Measurements from ENCODE around the gene ANO2. TPM values are rescaled to one million over a fixed set of nuclear protein-coding genes. Genes with fewer than 3 reads are reported as not detected.

Gene ANO2
- total and polyA plus RNA-seq, 2 donors (not counting 3 experiments of a cell fraction or from before 2014, with no cell fraction given), result 15.4 to 65.0 TPM

DNA sequence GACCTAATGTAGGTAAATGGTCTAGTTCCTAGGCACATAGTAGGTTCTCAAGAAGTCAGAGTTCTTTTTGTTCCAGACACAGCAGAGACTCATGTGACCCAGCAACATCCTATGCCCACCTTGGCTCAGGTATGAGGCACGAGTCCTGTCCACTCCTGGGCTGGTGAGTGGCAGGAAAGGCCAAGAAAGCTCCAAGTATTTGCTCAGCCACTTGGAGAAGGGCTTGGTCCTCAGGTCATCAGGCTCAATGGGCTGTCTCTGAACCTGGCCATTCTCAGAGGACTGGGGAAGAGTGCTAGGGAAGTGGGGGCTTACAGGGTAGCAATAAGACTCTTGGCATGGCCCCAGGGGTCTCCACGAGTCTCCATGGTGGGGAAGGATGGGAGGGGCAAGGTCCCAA, 260.1 kb downstream of the ANO2 start:
- no peak for FAIRE-seq
- TF ChIP-seq MYC (IDR thresholded peaks at IDR 0.05; ENCODE audit: low read depth, low read length) (no peak), GATA2 (IDR thresholded peaks at IDR 0.05; ENCODE audit: insufficient read depth, insufficient read length, low read depth, low read length) (no peak), MAX (IDR thresholded peaks at IDR 0.05; ENCODE audit: insufficient read depth, insufficient read length) (no peak)

DNA sequence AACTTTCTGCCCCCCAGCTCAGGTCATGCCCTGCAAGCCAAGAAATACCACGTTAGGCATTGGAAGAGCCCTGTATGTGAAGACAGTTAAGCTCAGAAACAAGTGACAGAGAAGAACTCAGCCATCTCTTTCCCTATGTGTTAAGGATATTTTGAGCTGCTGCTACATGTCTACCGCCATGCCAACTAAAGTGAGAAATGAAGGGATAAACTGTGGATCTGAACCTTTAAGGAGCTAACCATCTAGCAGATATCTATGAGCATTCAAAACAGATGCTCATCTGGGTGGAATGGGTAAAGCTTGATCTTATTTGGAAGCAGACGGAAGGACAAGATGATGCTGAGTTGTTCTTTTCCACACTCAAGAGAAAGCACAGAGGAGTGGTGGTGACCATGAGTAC, 262.5 kb downstream of the ANO2 start:
- intact Hi-C loops (cut with micrococcal nuclease), result no loop called here
- H2AFZ ChIP-seq (ENCODE audit: low read depth, low read length), result no peak overlapping the region
- H3K27me3 ChIP-seq (ENCODE audit: control insufficient read depth in 2 of 2, insufficient read depth in 2 of 2, low read length in 2 of 2), result no peaks in the 10 kb centered on the region
- no peak for TF ChIP-seq GATA2 (IDR thresholded peaks at IDR 0.05; ENCODE audit: insufficient read depth, insufficient read length, low read depth, low read length)
- no peak for TF ChIP-seq EZH2 (IDR thresholded peaks at IDR 0.05; ENCODE audit: borderline replicate concordance, low read depth, low read length, severe bottlenecking)
- no peak for TF ChIP-seq MAX (IDR thresholded peaks at IDR 0.05; ENCODE audit: insufficient read depth, insufficient read length)
- TF ChIP-seq FOS (IDR thresholded peaks at IDR 0.05; ENCODE audit: borderline replicate concordance, insufficient read depth, low read length), result no peak
- TF ChIP-seq JUN (IDR thresholded peaks at IDR 0.05; ENCODE audit: borderline replicate concordance, insufficient read depth, insufficient read length, low read depth), result no peak
- TF ChIP-seq POLR2A (IDR thresholded peaks at IDR 0.05; ENCODE audit: low read depth, low read length), result no peak
- TF ChIP-seq, protein P1, sequence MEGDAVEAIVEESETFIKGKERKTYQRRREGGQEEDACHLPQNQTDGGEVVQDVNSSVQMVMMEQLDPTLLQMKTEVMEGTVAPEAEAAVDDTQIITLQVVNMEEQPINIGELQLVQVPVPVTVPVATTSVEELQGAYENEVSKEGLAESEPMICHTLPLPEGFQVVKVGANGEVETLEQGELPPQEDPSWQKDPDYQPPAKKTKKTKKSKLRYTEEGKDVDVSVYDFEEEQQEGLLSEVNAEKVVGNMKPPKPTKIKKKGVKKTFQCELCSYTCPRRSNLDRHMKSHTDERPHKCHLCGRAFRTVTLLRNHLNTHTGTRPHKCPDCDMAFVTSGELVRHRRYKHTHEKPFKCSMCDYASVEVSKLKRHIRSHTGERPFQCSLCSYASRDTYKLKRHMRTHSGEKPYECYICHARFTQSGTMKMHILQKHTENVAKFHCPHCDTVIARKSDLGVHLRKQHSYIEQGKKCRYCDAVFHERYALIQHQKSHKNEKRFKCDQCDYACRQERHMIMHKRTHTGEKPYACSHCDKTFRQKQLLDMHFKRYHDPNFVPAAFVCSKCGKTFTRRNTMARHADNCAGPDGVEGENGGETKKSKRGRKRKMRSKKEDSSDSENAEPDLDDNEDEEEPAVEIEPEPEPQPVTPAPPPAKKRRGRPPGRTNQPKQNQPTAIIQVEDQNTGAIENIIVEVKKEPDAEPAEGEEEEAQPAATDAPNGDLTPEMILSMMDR (IDR thresholded peaks at IDR 0.05; ENCODE audit: extremely low read depth in 1 of 2, insufficient read depth in 1 of 2, low read depth in 1 of 2, low read length in 2 of 2), result no peak
- no peak for TF ChIP-seq MYC (IDR thresholded peaks at IDR 0.05; ENCODE audit: low read depth, low read length)
- no peak for TF ChIP-seq POLR2AphosphoS5 (IDR thresholded peaks at IDR 0.05; ENCODE audit: insufficient read depth, low read depth, low read length)
- H3K9me1 ChIP-seq (replicated peaks; ENCODE audit: control insufficient read depth, extremely low read depth, insufficient read depth, low read length), result peaks cover 2% of the 10 kb centered on the region
- H3K4me3 ChIP-seq (replicated peaks in 1 of 3; ENCODE audit: insufficient read depth in 1 of 3, low read depth in 1 of 3, low read length in 3 of 3), result no peak overlapping the region
- CTCF ChIA-PET, result interaction anchor here (1.1 kb wide), 1 partner anchor 137 kb away, joined by 3 read pairs; no protein-coding TSS in a partner anchor
- no peak overlapping the region for H3K4me2 ChIP-seq (ENCODE audit: insufficient read depth, low read length)
- no peaks in the 10 kb centered on the region for H3K79me2 ChIP-seq (ENCODE audit: control insufficient read depth, insufficient read depth, low read length)
- no peak overlapping the region for H3K9ac ChIP-seq (replicated peaks; ENCODE audit: extremely low read depth, insufficient read depth, low read length)
- no peaks in the 10 kb centered on the region for H3K9me3 ChIP-seq (replicated peaks; ENCODE audit: control insufficient read depth, insufficient read depth, low read length)
- DNase-seq (ENCODE audit: low read depth, low spot score) (no peak), FAIRE-seq (no peak)
- H4K20me1 ChIP-seq (replicated peaks; ENCODE audit: control insufficient read depth, extremely low read depth, insufficient read depth, low read length), result no peaks in the 10 kb centered on the region
- BruUV-seq (replicated peaks), result no TSS peak
- dilution Hi-C loops (cut with MboI; ENCODE audit: extremely low pct_ligation_motif_present, low sequenced_read_pairs), result no loop called here
- peaks cover 2 to 4% of the 10 kb centered on the region in 2 experiments for H3K36me3 ChIP-seq (ENCODE audit: control insufficient read depth in 2 of 2, extremely low read depth in 1 of 2, insufficient read depth in 2 of 2, low read length in 2 of 2)
- no peaks in the 10 kb centered on the region for H3K4me1 ChIP-seq (ENCODE audit: control insufficient read depth, extremely low read depth, insufficient read depth, low read length)
- POLR2A ChIA-PET, result no interaction called here
- no peak overlapping the region for H3K27ac ChIP-seq (ENCODE audit: insufficient read depth, low read depth, low read length)

More for the DNA sequence above, 260.1 kb downstream of the ANO2 start:
- no peaks in the 10 kb centered on the region for H3K4me1 ChIP-seq (ENCODE audit: control insufficient read depth, extremely low read depth, insufficient read depth, low read length)
- H2AFZ ChIP-seq (ENCODE audit: low read depth, low read length), result no peak overlapping the region
- ChIA-PET POLR2A (no interaction called here), CTCF (no interaction called here)
- H4K20me1 ChIP-seq (replicated peaks; ENCODE audit: control insufficient read depth, extremely low read depth, insufficient read depth, low read length), result no peaks in the 10 kb centered on the region
- no peaks in the 10 kb centered on the region for H3K27me3 ChIP-seq (ENCODE audit: control insufficient read depth in 2 of 2, insufficient read depth in 2 of 2, low read length in 2 of 2)
- intact Hi-C loops (cut with micrococcal nuclease) (no loop called here), dilution Hi-C loops (cut with MboI; ENCODE audit: extremely low pct_ligation_motif_present, low sequenced_read_pairs) (no loop called here)
- no peak overlapping the region for H3K9ac ChIP-seq (replicated peaks; ENCODE audit: extremely low read depth, insufficient read depth, low read length)
- H3K36me3 ChIP-seq (ENCODE audit: control insufficient read depth in 2 of 2, extremely low read depth in 1 of 2, insufficient read depth in 2 of 2, low read length in 2 of 2), result peaks cover 2 to 7% of the 10 kb centered on the region in 2 experiments
- no peak overlapping the region for H3K4me2 ChIP-seq (ENCODE audit: insufficient read depth, low read length)
- H3K79me2 ChIP-seq (ENCODE audit: control insufficient read depth, insufficient read depth, low read length), result no peaks in the 10 kb centered on the region
- no peaks in the 10 kb centered on the region for H3K9me3 ChIP-seq (replicated peaks; ENCODE audit: control insufficient read depth, insufficient read depth, low read length)
- H3K9me1 ChIP-seq (replicated peaks; ENCODE audit: control insufficient read depth, extremely low read depth, insufficient read depth, low read length), result no peaks in the 10 kb centered on the region
- DNase-seq (ENCODE audit: low read depth, low spot score), result no peak
- no peak overlapping the region for H3K4me3 ChIP-seq (replicated peaks in 1 of 3; ENCODE audit: insufficient read depth in 1 of 3, low read depth in 1 of 3, low read length in 3 of 3)
- BruUV-seq (replicated peaks), result no TSS peak
- H3K27ac ChIP-seq (ENCODE audit: insufficient read depth, low read depth, low read length), result no peak overlapping the region
